PC-9 (cell line): ENCODE measurements around the gene SUSD2.

ENCODE experiments used
- CTCF ChIP-seq: fragments of 200-600 bp; sonication (generic); conservative IDR thresholded peaks from 2 replicates; pipeline ENCODE4 v1.6.1; 2017; ENCODE audit warnings: mixed run types, antibody characterized with exemption, mild to moderate bottlenecking, moderate library complexity
- EZH2 ChIP-seq: fragments of 200-600 bp; sonication (generic); IDR thresholded peaks from 2 replicates; pipeline ENCODE4 v1.8.0; 2017; ENCODE audit warnings: antibody characterized with exemption, low read depth

GRCh38 chr22:24184057-24184798 lies 2.9 kb downstream of the SUSD2 start:
- TF ChIP-seq CTCF: no peak
- no peak for TF ChIP-seq EZH2
